Stimulated activated CD8-positive, alpha-beta memory T cell treated with anti-CD3 and anti-CD28 coated beads, Interleukin-4, amount 100 ng/mL, for 4 hours (primary cell): ENCODE data around the gene MYH14.

Experiments used
- DNase-seq, 2 donors: peaks; one replicate each; pipeline ENCODE4 v3.0.0-alpha.2; 2020; ENCODE audit warnings: low read depth in 2 of 2, low spot score in 1 of 2

Gene MYH14

DNA sequence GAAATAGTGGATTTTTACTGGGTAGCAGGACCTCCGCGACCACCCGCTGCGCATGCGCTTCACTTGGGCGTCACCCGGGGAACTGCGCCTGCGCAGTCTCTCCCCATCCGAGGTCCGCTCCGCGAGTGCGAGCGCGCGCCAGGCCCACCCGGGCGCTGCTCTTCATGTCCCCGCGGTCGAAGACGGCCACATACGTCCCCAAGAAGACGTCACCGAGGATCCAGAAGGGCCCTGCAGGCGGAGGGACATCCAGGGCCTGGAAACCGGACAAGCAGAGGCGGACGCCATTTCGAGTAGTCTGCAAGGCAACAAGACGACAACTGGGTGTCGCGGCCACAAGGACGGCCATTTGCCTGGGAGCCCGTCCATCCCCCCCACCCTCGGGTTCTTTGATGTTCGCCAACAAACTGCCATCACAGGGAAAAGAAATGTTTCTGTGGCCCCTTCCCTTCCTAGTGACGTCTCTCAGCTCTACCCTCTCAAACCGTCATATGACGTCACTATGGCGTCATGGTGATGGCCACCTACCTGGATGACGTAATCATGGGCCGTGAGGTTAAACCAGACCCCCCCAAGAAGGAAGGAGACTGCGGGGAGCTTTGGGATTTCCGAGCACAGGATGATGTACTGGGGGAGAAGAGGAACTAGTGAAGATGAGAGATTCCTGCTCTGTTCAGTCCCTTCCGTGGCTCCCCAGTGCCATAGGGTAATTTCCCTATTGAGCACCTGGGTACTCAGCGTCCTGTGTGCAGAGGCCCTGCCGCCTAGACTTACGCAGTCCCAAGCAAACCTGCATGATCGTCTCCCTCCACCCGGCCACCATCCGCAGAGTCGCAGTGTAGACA is 155.3 kb downstream of the MYH14 start:
- no peak for DNase-seq

DNA sequence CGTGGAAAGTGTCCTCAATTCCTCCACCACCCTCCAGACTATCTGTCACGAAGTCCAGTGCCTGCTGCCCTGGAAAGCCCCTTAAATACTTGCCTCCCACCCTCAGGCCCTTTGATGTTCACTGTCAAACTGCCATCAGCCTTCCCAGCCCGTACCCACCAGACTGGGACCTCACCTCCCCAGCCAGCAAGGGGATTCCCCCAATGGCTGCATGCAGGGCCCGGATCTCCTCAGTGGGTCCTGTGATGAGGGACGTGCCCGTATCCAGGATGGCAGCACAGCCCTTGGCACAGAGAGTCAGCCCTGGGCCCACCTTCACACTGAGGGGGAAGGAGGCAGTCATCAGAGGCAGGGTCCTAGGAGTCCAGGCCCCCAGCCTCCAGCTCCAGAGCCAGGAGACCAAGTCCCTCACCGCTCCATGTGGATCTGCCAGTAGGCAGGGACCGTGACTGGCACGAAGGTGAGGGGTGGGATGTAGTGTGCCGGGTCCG is 156.0 kb downstream of the MYH14 start:
- DNase-seq, result no peak
